Stomach smooth muscle (tissue), 2 donors: Measurements from ENCODE around the gene ADAMTSL5.

Source experiments
- H3K27ac ChIP-seq: one replicate; pipeline ENCODE4 v1.7.0; 2013; ENCODE audit warnings: mild to moderate bottlenecking, low read length, inconsistent platforms
- H3K27me3 ChIP-seq, 2 donors: one replicate each; pipeline ENCODE4 v1.7.0; 2013; ENCODE audit warnings: low read length in 2 of 2; ENCODE audit not compliant: insufficient read depth in 2 of 2, control insufficient read depth in 1 of 2
- H3K36me3 ChIP-seq, 2 donors: one replicate each; pipeline ENCODE4 v1.7.0; 2013; ENCODE audit warnings: low read length in 2 of 2; ENCODE audit not compliant: control insufficient read depth in 2 of 2, insufficient read depth in 2 of 2
- H3K4me1 ChIP-seq: one replicate; pipeline ENCODE4 v1.7.0; 2013; ENCODE audit warnings: low read length; ENCODE audit not compliant: control insufficient read depth, insufficient read depth
- H3K4me3 ChIP-seq, 2 donors: one replicate each; pipeline ENCODE4 v1.7.0; 2013; ENCODE audit warnings: low read length in 2 of 2
- H3K9ac ChIP-seq, 2 donors: one replicate each; pipeline ENCODE4 v1.7.0; 2013; ENCODE audit warnings: low read length in 2 of 2, mild to moderate bottlenecking in 1 of 2
- H3K9me3 ChIP-seq, 2 donors: one replicate each; pipeline ENCODE4 v1.7.0; 2013; ENCODE audit warnings: low read length in 2 of 2; ENCODE audit not compliant: control insufficient read depth in 2 of 2
- donor health status: healthy.
- donor health status: Pancreatic carcinoma.

The ADAMTSL5 gene

GRCh38 chr19:1492474-1493006 lies 20.3 kb downstream of the ADAMTSL5 start:
- Histone ChIP-seq H3K9me3 (no peaks in the 10 kb centered on the region), H3K27me3 (peaks cover 15 to 18% of the 10 kb centered on the region in 2 donors), H3K27ac (no peak overlapping the region), H3K36me3 (no peaks in the 10 kb centered on the region), H3K4me1 (peaks cover 19% of the 10 kb centered on the region), H3K9ac (no peak overlapping the region), H3K4me3 (no peak overlapping the region)

DNA sequence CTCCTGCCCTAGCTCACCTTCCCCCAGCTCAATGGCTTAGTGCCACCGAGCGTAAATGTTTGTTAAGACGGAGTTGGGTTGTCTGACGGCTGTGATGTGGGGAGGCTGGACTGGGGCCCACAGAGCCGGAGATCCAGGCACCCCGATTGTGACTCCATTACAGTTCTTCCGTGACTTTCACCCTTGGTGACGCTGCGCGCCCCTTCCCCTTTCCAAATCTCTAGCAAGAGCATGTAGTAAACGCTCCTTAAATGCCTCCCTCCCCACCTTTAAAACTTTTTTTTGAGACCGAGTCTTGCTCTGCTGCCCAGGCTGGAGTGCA lies 21.0 kb downstream of the ADAMTSL5 start:
- no peaks in the 10 kb centered on the region for H3K36me3 ChIP-seq
- H3K9ac ChIP-seq = no peak overlapping the region
- H3K4me3 ChIP-seq = no peak overlapping the region
- no peaks in the 10 kb centered on the region for H3K9me3 ChIP-seq
- peaks cover 19% of the 10 kb centered on the region for H3K4me1 ChIP-seq
- peaks cover 14 to 18% of the 10 kb centered on the region in 2 donors for H3K27me3 ChIP-seq
- no peak overlapping the region for H3K27ac ChIP-seq

DNA sequence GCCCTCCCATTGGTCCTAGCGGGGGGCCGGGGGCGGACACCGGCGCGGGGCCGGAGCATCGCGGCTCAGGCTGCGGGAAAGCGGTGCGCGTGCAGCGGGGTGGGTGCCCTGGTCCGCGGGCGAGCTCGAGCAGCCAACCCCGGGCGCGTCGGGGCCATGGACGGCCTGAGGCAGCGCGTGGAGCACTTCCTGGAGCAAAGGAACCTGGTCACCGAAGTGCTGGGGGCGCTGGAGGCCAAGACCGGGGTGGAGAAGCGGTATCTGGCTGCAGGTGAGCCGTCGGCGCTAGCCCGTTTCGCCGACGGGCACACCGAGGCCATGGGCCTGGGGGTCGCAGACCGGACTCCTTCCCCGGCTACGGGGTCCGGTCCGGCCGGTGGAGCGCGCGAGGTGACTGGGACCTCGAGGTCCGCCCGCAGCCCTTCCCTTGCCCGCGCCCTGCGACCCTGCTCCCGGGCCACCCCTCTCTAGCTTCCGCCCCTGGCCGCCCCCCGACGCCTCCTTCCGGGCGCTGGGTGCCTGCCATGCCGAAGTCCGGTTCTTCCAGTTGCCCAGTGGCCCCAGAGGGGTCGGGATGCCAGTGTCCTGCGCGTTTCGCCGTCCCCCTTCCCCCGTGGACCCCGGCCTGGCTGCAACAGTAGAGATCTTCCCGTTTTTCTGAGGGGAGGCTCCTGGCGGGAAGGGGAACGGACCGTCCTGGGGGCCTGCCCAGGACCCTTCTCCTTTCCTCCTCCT lies 21.5 kb downstream of the ADAMTSL5 start, which contains the start of gene REEP6:
Gene REEP6 (plus strand): TSS at position 68 of the 735 bp plus-strand sequence. CDS start 89 bp downstream, at position 157.
- Histone ChIP-seq H3K9ac (peak within 1 kb of the TSS; percentile 63 to 71), H3K36me3 (no peaks in the 10 kb centered on the region), H3K27ac (peak within 1 kb of the TSS; percentile 53), H3K9me3 (no peaks in the 10 kb centered on the region), H3K4me3 (peak within 1 kb of the TSS; percentile 79 to 80), H3K27me3 (peaks cover 13 to 14% of the 10 kb centered on the region in 2 donors), H3K4me1 (peaks cover 19% of the 10 kb centered on the region)

DNA sequence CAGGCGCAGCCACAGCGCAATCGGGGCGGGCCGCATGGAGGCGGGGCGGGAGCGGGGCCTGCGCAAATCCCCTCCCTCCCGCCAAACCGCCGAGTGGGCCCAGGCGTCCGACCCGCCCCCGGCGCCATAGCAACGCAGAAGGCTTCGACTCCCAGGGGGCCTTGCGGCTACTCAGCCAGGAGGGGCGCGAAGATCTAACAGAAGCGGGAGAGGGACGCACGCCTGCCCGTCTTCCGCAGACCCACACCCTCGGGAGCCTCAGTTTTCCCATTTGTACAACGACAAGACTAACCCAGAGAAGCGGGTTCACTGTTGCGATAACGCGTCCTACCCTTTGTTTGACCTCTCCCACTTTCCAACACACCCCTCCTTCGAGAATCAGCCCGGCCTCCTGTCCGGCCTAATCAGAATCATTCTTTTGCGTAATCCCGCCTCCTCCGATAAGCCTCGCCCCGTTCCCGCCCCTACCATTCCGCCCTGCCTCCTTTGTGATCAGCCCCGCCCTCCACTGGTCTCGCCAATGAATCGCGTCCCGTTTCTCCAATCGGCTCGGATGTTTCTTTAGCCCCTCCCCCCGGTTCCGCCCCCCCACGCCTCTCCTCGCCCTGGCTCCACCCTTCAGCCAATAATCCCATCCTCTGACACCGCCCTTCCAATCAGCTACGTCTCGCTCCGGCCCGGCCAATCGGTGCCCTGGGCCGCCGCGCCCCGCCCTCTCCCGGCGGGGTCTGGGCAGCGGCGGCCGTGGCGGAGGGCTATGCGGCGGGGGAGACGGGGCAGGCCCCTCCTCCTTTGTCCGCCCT lies 22.3 kb downstream of the ADAMTSL5 start, which contains the start of gene PCSK4:
Gene PCSK4 (minus strand): TSS at position 40 of the 803 bp plus-strand sequence. CDS start 4 bp downstream, at position 36.
- peak within 1 kb of the TSS; percentile 53 for H3K27ac ChIP-seq

GRCh38 chr19:1489463-1490310 lies 23.1 kb downstream of the ADAMTSL5 start:
- peak overlapping the region; percentile 79 to 80 for H3K4me3 ChIP-seq
- H3K27me3 ChIP-seq = peaks cover 13 to 14% of the 10 kb centered on the region in 2 donors
- H3K9ac ChIP-seq = peak overlapping the region; percentile 63 to 71
- H3K36me3 ChIP-seq = no peaks in the 10 kb centered on the region
- H3K9me3 ChIP-seq = no peaks in the 10 kb centered on the region
- peak overlapping the region; percentile 53 for H3K27ac ChIP-seq
- peaks cover 19% of the 10 kb centered on the region for H3K4me1 ChIP-seq

More for the DNA sequence above, 22.3 kb downstream of the ADAMTSL5 start, which contains the start of gene PCSK4:
- Histone ChIP-seq H3K9ac (peak within 1 kb of the TSS; percentile 63 to 71), H3K36me3 (no peaks in the 10 kb centered on the region), H3K9me3 (no peaks in the 10 kb centered on the region), H3K4me3 (peak within 1 kb of the TSS; percentile 79 to 80), H3K27me3 (peaks cover 13 to 14% of the 10 kb centered on the region in 2 donors), H3K4me1 (peaks cover 19% of the 10 kb centered on the region)

DNA sequence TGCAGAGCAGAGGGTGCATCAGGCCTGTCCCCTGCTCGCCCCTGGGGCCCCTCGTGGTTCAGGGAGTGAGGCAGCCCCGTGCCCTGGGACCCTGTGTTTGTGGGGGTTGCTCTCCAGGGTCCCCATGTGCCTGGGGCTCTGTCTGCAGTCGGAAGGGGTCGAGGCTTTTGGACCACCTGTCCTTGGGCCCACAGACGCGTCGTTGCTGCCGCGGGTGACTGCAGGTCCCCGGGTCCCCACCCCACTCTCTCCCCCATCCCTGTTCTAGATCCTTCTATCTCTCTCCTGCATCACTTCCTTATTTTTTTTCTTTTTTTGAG lies 24.6 kb downstream of the ADAMTSL5 start:
- Histone ChIP-seq H3K36me3 (no peaks in the 10 kb centered on the region), H3K27me3 (peaks cover 13 to 14% of the 10 kb centered on the region in 2 donors), H3K4me1 (peaks cover 19% of the 10 kb centered on the region), H3K9me3 (no peaks in the 10 kb centered on the region), H3K4me3 (no peak overlapping the region), H3K27ac (no peak overlapping the region), H3K9ac (no peak overlapping the region)

DNA sequence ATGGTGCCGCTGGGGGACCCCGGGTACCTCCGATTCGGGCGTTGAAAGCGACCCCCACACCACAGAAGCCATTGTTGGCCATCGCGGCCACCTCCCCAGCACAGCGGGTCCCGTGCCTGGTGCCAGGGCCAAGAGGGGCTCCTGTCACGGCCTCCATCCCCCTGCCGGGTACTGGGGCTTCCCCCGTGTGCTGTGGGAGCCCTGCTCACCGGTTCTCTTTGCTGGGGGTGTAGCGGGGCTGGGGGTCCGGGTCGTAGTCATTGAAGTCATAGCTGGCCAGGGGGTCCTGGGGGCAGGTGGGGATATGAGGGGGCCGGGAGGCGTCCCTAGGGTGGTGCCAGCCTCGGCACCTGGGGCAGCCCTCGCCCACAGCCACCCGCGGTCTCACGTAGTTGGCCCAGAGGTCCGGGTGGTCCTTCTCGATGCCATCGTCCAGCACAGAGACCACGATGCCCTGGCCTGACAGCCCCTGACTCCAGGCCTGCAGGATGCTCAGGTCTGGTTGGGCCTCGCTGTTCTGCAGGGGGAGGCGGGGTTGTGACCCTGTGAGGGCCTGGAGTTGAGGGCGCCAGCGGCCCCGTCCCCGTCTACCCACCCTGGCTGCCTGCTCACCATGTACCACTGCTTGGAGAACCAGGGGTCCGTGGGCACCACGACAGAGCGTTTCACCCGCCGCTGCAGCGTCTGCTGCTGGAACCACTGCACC lies 25.1 kb downstream of the ADAMTSL5 start:
- H3K9ac ChIP-seq = no peak overlapping the region
- H3K27ac ChIP-seq = no peak overlapping the region

DNA sequence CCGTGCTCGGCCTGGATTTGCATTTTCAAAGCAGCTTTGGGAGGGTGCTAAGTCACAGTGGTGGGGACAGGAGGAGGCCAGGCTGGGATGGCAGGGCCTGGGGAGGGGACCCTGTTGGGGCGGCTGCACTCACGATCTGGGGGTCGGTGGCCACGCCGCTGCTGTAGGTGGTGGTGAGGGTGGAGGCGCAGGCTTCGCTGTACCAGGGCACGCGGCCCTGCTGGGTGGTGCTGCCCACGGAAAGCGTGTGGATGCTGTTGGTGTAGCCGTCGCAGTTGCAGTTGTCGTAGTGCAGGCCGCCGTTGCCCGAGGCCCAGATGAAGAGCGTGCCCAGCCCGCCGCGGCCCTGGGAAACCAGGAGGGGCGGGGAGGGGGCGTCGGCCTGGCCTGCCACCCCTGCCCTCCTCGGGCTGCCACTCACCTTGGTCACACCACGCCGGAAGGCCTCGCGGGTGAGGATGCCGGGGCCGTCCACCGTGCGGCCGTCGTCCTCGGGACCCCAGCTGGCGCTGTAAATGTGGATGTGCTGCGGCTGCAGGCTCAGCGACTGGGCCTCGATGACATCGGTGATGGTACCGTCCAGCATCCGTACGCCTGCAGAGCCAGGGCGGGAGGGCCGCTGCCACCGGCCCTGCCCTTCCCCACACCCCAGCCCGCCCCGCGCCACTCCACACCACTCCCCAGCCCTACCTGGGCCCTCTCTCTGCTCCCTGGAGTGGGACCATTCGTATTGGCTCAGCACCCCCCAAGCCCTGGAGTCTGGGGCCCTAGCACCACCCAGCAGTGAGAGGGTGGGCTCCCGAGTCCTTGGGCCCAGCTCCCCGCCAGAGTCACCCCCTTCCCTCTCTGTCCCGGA lies 25.9 kb downstream of the ADAMTSL5 start:
- Histone ChIP-seq H3K9ac (no peak overlapping the region), H3K4me1 (peaks cover 19% of the 10 kb centered on the region), H3K36me3 (no peaks in the 10 kb centered on the region), H3K27me3 (peaks cover 4 to 5% of the 10 kb centered on the region in 2 donors), H3K27ac (no peak overlapping the region), H3K9me3 (no peaks in the 10 kb centered on the region), H3K4me3 (no peak overlapping the region)

More for the DNA sequence above, 25.1 kb downstream of the ADAMTSL5 start:
- H3K4me3 ChIP-seq = no peak overlapping the region
- no peaks in the 10 kb centered on the region for H3K9me3 ChIP-seq
- peaks cover 10% of the 10 kb centered on the region in 2 donors for H3K27me3 ChIP-seq
- no peaks in the 10 kb centered on the region for H3K36me3 ChIP-seq
- peaks cover 19% of the 10 kb centered on the region for H3K4me1 ChIP-seq

GRCh38 chr19:1483979-1484428 lies 28.8 kb downstream of the ADAMTSL5 start:
- H3K4me3 ChIP-seq = no peak overlapping the region
- peaks cover 6% of the 10 kb centered on the region for H3K4me1 ChIP-seq
- H3K27ac ChIP-seq = no peak overlapping the region
- H3K27me3 ChIP-seq = no peaks in the 10 kb centered on the region
- no peak overlapping the region for H3K9ac ChIP-seq
- H3K36me3 ChIP-seq = no peaks in the 10 kb centered on the region
- H3K9me3 ChIP-seq = no peaks in the 10 kb centered on the region
